HG02870 (cell line): ENCODE data around the gene PRRG4.
"Not testable (repeated sequence)": the region's sequence is repeated elsewhere in the genome, so short reads cannot be mapped to it uniquely, and the experiment has no call there.

Experiments used
- ATAC-seq: cut with Tn5 transposase; IDR thresholded peaks from one replicate; pipeline ENCODE4 v1.9.1; 2021; ENCODE audit warnings: mild to moderate bottlenecking, moderate library complexity; ENCODE audit not compliant: unreplicated experiment

The PRRG4 gene

DNA sequence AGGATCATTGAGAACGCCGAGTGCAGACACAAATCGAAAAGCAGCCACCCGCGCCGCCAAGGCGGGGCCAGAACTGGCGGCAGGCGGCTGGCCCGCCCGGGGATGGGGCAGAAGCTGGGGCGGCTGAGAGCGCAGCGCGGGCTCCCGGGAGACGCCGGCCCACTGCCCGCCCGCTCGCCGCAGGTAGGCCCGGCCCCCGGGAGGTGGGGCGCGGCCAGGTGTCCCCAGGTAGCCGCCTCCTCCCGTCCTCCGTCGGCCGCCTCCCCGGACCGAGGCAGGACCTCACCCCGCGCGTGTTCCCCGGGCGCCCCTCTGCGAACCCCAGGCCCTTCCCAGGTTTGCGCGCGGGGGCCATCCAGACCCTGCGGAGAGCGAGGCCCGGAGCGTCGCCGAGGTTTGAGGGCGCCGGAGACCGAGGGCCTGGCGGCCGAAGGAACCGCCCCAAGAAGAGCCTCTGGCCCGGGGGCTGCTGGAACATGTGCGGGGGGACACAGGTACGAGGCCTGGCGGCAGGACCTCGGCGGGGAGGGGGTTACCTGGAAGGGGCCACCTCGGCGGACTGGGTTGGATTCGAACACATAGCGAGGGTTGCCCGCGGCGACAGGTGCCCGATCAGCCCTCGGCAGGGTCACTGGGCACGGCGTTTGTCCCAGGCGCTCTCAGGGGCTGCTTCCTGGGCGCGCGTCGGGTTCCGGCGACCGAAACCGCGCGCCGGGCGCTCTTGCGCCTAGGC, at the start of gene PRRG4:
Gene PRRG4, plus strand, starts transcription at position 248 of the 733 bp plus-strand sequence. CDS start 603 bp downstream, outside the sequence.
- peak; percentile 85 for ATAC-seq

DNA sequence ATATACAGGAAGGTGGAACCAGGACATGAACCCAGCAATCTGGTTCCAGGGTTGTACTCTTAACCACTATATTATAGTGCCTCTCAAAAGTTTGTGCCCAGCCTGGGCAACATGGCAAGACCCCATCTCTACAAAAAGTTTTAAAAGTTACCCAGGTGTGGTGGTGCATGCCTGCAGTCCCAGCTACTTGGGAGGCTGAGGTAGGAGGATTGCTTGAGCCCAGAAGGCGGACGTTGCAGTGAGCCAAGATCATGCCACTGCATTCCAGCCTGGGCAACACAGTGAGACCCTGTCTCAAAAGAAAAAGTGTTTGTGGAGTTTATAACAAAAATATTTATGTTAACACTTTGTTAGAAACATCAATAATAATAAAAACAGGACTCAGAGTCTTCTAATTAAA, 48.9 kb upstream of the PRRG4 start:
- not testable (repeated sequence) for ATAC-seq

DNA sequence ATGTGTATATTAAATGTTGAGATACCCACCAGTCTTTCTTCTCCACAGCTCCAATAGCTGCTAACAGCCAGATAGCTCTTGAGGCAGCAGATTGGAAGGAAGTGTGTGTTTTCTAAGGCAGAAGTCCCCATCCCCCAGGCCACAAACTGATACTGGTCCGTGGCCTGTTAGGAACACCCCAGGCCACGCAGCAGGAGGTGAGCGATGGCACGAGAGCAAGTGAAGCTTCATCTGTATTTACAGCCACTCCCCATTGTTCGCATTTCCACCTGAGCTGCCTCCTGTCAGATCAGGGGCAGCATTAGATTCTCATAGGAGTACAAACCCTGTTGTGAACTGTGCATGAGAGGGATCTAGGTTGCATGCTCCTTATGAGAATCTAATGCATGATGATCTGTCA, 48.0 kb upstream of the PRRG4 start:
- no peak for ATAC-seq

DNA sequence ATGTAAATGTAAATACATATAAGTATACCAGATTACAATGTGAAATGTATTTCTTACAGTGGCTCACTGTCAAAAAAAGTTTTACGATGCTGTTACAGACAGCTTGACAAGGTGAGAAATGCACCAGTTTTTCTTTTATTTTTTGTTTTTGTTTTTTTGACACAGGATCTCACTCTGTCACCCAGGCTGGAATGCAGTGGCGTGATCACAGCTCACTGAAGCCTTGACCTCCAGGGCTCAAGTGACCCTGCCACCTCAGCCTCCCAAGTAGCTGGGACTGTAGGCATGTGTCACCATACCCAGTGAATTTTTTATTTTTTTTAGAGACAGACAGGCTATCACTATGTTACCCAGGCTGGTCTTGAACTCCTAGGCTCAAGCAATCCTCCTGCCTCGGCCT, 44.5 kb upstream of the PRRG4 start:
- ATAC-seq: no peak

DNA sequence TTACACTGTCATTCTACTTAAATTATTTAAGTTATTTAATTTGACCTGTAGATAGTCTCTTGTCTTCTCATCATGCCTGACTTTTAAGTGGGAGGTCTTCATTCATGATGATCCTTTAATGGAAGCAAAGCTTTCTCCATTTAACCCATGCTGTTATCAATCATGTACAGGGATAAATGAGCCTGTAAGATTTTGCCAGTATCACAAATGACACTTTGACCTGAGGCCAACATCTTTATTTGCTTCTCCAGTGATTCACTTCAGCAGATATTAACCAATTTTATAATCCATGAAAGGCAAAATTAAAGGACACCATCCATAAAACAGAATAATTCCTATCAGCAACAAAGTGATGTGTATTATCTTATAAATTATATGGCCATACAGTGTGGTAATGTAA, 42.9 kb upstream of the PRRG4 start:
- ATAC-seq: no peak

DNA sequence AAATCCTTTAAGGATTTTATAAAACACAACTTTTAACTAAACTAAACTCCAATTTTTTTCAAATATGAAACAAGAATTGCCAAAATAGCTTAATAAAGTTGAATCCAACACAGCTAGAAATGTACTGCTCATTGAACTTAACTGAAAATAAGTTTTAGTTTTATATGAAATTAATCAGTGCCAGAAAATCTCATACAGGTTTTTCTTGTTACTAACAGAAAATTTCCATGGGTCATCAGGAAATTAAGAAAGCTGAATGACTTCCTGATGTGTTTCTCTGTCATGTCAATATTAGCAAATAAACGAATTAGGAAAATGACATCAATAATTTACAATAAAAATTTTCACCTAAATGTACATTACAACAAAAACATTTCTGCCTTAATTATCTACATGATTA, 38.8 kb upstream of the PRRG4 start:
- ATAC-seq: no peak

DNA sequence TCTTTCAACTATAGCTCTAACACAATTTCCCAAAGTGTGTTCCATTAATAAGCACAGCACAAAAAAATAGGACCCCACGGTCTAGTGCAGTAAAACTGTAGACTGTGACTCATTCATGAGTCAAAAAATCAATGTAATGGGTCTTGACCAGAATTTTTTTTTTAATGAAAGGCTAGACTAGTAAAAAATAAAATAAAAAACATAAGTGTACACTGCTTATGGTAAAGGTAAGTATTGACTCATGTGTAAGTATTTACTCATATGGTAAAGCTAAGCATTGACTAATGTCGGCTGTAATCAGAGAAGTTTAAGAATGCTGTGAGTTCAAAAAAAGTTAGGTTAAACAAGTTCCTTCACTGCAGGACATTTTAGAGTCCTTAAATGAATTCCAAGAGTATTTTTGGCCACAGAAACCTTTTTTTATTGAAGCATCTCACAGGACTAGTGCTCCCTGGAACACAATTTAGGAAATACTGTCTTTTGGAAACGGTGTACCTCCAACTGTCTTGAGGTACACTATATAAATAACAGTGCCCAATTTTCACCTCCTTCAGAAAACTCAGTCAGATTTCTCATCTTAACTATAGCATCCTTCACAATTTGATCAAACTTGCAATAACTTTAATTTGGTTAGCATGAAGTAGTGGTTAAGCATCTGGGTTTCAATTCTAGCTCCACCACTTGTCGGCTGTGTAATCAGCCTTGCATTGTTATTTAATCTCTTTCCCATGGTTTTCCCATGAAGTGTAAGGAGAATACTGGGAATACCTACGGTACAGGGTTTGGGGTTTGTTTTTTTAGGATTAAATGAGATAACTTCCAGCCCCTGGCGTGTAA, 37.4 kb upstream of the PRRG4 start:
- no peak for ATAC-seq

DNA sequence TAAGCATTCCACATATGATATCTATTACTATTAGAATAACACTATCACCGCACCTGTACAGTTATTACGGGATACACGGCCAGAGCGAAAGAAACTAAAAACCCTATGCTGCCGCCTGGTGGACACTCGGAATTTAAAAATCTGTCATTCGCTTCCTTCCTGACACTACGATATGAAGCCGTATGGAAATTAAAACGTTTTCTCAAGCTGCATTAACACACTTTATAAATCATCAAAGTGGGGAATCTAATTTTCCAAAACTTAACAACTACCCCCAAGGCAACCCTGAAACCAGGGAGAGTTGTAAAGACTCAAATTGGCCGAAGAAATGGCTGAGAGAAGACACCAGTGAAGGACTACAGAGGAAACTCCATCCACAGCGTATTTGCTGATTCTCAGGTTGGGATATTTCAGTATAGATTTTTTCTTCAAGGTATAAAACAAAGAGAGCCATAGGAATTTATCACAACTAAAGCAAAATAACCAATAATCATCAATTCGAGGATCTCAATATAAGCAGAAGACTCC, 36.7 kb upstream of the PRRG4 start:
- peak; percentile 79 for ATAC-seq

DNA sequence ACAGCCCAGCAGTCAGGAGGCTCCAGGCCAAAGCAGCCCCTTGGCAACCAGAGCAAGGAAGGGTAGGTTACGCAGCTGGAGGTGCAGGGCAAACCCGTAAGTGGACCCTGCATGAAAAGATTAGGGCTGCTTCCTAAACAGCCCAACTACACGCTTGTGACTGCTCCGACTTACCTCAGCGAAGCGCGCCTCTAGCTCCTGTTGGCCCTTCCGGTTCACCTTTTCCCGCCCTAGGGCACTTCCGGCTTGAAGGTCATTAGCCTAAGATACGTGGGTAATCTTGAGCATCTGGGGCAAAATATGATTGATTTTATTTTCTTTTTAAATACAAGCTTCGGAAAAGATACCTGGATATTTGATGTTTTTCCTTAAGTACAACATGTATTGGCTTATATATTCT, 35.3 kb upstream of the PRRG4 start, which contains the start of gene CCDC73:
Gene CCDC73, minus strand, starts transcription at position 224 of the 400 bp plus-strand sequence. CDS start 34,419 bp downstream, outside the sequence.
- ATAC-seq: no peak

DNA sequence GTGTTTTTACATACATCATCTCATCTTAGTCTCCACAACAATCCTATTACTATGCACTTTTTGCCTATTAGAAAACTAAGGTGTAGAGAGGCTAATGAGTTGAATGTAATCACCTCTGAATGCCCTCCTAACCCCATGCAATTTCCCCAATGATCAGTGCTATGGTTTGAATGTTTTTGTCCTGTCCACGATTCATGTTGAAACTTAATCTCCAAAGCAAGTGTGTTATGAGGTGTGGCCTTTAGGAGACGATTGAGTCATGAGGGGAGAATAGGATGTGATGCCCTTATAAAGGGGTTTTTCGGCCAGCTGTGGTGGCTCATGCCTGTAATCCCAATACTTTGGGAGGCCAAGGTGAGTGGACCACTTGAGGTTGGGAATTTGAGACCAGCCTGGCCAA, 33.3 kb upstream of the PRRG4 start:
- ATAC-seq: no peak

DNA sequence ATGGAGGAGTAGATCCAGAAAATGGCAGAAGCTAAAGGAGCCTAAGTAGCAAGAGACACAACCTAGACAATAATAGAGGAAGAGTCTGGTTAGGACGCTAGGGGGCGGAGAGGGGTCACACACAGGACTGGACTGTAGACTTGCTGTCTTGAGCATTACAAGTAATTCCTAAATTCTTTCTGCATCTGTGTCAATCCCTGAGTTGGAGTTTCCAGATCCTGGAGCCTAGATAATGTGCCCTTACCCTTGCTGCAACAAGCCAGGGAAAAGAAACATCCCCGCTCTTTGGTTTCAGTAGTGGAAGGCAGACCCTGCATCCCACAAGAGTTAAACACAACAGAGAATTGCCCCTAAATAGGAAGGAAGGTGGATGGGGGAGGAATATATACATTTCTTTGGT, 20.4 kb upstream of the PRRG4 start:
- ATAC-seq: peak; percentile 98

DNA sequence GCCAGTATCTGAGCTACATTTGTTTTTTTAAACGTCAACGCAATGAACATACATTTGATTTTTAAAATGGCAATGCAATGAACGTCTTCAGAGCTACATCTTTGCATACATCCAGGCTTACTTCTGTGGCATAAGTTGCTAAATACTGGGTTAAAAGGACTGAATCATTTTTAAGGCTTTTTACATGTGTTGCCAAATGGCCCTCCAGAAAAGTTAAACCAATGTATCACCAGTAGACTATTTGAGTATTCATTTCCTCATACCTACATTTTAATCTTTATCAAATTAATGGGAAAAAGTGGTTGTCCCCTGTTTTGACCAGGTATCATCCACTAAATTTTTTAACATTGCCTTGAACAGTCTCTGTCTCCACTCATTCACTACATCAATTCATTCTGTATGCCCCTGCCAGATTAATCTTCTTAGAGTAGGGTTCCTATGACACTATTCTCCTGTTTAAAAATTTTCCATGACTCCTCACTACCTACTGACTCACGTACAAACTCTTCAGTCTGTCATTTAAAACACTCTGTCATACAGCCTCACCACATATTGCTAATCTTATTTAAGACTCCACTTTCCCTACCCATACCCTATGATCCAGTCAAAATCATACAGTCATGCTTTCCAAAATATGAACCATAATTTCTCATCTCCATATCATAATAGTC, 12.4 kb upstream of the PRRG4 start:
- no peak for ATAC-seq

DNA sequence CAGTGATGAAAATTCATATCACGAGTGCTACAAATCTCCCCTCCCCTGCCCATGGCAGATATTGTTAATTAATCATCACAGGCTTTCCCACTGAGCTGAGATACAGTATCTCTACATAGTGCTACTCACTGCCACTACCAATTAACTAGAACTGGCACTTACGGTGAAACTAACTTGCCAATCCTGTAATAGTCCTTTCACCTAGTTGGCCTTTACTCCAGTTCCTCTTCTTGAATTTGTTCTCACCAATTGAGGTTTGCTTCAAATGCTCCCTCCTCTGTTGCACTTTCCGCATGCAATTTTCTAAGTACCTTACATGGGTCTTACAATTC, 11.9 kb upstream of the PRRG4 start:
- ATAC-seq: no peak

DNA sequence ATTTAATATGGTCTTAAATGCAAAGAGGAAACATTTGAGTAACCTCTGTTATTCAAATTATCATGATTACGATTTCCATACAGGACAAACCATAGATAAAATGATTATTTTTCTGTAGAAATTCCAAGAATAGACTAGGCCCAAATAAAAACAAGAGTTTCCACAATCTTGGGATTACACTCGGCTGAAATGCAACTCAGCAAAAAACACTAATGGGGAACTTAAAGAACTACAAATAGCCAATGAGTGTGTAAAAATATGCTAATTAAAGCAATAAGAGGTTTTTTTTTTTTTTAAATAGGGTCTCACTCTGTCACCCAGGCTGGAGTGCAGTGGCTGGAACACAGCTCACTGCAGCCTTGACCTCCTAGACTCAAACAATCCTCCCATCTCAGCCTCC, 10.5 kb upstream of the PRRG4 start:
- ATAC-seq: no peak

DNA sequence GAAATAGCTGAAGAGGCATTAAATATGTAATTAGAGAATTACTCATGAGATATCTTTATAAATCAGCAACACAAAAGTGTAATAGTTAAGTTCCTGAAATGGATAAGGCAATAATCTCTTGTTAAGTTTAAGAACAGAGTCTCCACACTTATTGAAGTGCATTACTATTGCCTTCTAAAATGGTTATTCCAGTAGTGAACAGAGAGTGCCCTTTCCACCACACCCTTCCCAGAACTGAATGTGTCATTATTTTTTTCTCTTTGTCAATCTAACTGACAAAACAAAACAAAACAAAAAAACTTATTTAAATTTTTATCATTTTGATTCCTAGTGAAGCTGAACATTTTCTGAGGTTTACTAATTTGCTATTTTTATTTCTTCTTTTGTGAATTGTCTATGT, 9.2 kb upstream of the PRRG4 start:
- ATAC-seq: no peak

DNA sequence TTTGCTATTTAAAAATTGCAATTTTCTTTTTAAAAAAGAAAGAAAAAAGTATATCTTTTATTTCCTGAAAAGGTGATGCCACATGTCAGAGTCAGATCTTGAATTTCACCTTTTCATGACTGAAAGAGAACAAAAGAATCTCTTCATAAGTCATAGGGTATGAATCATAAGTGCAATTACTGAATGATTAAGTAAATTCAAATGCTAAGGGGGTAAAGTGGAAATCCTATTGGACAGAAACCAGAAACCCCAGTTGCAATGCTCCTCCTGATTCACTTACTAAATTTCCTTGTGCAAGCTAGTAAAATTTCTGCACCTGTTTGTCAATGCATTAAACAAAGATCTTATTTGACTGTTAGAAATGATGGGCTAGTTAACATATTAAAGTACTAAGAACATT, 8.2 kb upstream of the PRRG4 start:
- ATAC-seq: no peak

DNA sequence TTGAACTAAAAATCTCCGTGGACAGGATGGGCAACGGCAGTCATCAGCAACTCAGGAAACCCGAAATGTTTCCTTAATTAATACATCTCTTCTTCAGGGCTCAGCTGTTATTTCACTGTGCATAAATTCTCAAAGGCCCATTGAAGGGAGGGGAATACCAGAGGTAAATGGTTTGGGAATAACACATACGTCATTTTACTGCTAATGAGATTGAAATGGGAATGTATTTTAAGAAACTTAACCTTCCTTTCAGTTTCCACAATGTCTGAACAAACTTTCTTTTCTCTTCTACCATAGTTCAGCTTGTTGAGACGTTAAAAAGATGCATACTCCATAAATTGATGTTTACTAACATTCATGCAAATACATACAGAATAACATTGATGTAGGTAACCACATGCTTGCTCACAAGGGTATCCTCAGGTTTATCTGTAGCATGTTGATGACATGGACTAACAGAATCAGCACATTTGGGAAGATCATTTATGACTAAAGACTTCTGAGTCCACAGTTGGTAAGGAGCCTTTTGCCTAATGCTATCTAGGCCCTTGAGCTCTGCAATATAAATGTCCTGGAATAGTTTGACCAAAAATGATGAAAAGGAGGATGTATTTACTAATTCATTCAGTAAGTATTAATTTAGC, 7.7 kb upstream of the PRRG4 start:
- no peak for ATAC-seq

DNA sequence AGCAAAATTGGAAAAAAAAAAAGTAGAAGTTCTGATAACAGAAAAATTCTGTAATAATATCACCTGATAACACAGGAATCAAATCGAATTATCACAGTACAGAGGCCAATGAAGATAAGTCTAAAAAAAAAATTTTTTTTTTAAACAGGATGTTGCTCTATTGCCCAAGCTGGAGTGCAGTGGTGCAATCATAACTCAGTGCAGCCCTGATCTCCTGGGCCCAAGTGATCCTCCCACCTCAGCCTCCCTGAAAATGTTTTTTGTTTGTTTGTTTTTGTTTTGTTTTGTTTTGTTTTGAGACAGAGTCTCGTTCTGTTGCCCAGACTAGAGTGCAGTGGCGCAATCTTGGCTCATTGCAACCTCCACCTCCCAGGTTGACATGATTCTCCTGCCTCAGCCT, 6.1 kb upstream of the PRRG4 start:
- ATAC-seq: not testable (repeated sequence)

DNA sequence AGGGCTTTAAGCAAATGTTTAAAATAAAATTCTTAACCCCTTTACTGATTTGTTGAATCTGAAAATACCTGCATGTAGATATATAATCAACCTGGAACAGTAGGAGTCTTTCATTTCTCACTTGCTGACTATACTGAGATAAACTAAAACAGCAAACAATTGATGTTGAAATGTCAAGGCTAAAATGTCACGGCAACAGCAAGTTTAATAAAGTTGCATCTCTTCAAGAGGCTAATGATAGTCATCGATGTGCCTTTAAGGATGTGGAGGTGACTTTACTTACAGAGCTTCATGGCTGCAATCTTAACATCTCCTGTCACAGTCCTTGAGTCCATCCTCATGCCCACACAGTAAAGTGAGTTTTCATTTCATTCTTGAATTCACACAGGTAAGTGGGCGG, 3.6 kb upstream of the PRRG4 start:
- no peak for ATAC-seq

DNA sequence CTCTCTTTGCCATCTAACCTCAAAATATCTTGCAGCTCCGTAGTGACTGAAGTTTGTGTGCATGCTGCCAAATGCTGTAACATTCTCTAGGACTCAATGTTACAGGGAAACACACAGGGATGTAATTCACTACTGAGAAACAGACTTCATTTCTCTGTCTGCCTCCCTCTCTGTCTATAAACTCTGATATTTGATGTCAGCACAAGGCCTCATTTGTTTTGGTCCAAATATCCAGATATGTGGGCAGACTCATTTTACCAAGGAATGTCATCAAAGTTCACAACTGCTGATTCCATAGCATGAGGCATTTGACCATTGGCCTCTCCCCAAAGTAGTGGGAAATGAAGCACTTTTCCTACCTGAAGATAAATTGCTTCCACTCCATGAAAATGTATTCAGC, 2.5 kb upstream of the PRRG4 start:
- ATAC-seq: no peak

DNA sequence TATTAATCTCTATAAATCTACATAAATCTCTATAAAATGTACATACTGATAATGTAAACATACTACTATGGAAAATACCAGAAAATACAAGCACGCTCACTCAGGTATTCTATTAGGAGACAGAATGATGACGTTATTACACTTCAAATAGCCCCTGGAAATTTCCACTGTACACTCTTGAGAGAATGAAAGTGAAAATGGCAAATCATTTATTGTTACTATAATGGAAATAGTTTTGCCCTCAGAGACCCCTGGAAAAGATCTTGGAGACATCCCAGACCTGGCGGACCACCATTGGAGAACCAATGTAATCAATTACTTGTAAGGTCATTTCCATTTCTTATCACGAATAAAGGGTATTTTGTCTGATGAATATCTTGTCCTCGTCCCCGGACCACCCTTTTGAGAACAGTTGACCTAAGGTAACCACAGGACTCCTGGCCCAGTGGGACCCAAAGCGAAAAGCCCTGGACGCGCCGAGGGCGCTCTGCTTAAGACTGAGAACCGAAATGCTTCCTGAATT, 509 bp upstream of the PRRG4 start:
- peak; percentile 41 for ATAC-seq
